NCI-H128 (cell line): Measurements from ENCODE around the gene HIRA.
"Not testable (repeated sequence)": the region's sequence is repeated elsewhere in the genome, so short reads cannot be mapped to it uniquely, and the experiment has no call there.

ENCODE experiments used
- DNase-seq: peaks from one replicate; lab custom pipeline; 2025; ENCODE audit not compliant: unreplicated experiment; lab: John Stamatoyannopoulos, UW

The HIRA gene

DNA sequence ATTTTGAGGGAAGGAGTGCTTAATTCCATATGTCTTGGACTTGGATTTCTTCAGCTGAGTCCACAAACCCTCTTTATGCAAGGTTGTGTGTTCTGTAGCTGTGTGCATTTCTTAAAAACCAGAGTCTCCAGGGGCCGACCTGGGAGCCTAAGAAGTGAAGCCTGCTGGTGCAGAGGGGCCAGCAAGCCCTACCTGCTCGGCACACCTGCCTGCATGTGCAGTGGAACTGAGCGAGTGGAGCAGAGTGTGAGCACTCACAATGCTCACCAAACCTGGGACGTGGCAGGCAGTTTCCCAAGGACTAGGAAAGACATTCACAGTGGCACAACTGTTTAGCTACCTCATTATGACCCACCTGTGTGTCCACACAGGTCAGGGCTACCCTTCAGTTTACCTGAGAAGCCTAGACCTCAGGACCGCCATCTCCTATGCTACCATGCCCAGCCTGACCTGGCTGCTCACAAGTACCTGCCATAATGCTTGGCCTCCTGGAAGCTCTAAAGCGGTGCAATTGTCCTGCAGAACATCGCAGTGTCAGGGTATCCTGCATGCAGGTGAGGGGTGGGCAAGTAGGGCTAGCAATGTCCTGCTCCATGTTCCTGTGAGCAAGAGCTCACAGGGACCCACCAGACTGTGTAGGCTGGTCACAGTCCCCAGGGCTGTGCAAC lies 12.1 kb upstream of the HIRA start:
- DNase-seq: no peak

DNA sequence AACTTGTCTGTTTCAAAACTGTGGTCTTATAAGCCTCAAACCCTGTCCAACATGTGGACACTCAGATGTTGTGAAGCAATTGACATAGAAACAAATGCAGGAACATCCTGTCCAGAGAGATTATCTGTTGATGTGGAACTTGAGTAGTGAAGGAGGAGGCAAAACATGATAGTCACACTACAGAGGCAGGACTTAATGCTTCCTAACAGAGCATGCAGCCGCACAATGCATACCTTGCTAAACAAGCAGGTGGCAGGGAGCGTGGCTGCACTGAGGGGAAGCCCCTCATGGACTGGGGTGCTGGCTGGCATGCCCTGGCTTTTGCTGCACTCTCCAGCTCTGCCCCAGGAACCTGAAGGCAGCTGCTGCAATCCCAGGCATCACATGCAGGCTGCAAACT lies 10.6 kb upstream of the HIRA start:
- no peak for DNase-seq

DNA sequence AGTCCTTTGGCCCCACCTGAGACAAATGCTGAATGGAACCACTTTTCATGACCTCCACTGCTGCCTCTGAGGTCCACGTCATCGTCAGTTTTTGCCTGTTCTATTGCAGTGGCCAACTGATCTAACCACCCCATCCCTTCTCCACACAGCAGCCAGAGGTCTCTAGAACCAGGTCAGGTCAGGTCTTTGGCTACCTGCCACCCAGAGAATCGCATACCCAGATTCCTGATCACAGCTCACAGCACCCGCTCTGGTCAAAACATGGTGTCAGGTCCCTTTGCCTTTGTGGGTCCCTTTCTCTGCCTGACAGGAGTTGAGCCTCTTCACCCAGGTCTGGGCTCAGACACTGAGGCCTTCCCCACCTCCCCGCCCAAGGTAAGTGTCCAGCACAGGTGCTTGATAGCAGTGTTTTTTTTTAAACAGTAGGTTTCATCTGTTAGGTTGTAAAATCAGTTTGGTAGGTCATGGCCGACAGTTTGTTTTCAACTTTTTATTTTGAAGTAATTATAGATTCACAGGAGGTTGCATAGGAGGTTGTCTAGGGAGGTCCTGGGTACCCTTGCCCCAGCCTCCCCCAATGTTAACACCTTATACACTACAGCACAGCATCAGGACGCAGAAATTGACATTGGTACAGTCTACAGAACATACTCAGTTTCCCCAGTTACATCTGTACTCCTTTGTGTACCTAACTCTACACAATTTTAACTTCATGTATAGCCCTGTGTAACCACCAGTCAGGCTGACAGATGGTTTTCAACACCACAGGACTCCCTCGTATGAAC lies 9.1 kb upstream of the HIRA start:
- no peak for DNase-seq

DNA sequence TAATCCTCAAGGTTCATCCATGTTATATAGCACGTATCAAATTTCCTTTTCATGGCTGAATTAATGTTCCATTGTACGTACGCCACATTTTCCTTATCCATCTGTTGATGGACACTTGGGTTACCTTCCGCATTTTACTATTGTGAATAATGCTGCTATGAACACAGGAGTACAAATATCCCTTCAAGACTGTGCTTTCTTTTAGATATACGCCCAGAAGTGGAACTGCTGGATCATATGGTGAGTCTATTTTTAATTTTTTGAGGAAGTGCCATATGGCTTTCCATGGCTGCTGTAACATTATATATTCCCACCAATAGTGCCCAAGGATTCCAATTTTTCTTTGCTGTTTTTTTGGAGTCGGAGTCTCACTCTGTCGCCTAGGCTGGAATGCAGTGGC lies 6.8 kb upstream of the HIRA start:
- DNase-seq: no peak

- DNase-seq: not testable (repeated sequence)
Measured at GRCh38 chr22:19436444-19437161, 5.1 kb upstream of the HIRA start.

GRCh38 chr22:19434829-19435580 lies 3.5 kb upstream of the HIRA start:
- no peak for DNase-seq

- no peak for DNase-seq
Measured at GRCh38 chr22:19434401-19434800, 2.9 kb upstream of the HIRA start.

DNA sequence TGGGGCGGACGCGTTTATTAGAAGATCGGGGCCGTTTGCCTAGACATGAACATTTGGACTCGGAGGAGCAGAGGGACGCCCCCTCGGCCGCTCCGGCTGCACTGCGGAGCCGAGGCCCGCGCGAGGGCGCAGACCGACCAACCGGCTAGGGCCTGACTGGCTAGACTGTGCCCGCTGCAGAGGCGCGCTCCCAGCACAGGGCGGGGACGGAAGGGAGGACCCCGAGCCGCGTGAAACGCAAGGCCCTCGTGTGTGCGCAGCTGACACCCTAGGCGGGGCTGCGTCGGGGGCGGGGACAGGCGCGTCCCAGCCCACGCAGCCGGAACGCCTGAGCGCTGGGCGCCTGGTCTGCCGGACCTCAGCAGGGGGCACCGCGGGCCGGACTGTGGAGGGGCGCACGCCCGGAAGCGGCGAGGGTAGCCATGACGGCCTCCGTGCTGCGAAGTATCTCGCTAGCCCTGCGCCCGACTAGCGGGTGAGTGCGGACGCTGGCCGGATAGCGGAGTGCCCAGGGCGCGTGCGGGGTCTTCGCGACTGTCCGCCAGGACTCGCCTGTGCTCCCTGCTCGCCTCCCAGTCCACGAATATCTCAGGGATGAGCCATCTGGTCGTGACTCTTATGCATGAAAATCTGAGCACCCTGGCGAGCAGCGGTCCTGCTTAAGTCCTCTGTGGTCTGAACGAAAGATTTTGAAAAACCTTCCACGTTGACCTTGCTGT lies 759 bp upstream of the HIRA start, which contains the start of gene MRPL40:
Gene MRPL40, plus strand, starts transcription at position 413 of the 719 bp plus-strand sequence. Its CDS starts 10 bp downstream, at position 423.
- peak; percentile 52 for DNase-seq

GRCh38 chr22:19430890-19431541 lies 517 bp downstream of the HIRA start:
- no peak for DNase-seq

DNA sequence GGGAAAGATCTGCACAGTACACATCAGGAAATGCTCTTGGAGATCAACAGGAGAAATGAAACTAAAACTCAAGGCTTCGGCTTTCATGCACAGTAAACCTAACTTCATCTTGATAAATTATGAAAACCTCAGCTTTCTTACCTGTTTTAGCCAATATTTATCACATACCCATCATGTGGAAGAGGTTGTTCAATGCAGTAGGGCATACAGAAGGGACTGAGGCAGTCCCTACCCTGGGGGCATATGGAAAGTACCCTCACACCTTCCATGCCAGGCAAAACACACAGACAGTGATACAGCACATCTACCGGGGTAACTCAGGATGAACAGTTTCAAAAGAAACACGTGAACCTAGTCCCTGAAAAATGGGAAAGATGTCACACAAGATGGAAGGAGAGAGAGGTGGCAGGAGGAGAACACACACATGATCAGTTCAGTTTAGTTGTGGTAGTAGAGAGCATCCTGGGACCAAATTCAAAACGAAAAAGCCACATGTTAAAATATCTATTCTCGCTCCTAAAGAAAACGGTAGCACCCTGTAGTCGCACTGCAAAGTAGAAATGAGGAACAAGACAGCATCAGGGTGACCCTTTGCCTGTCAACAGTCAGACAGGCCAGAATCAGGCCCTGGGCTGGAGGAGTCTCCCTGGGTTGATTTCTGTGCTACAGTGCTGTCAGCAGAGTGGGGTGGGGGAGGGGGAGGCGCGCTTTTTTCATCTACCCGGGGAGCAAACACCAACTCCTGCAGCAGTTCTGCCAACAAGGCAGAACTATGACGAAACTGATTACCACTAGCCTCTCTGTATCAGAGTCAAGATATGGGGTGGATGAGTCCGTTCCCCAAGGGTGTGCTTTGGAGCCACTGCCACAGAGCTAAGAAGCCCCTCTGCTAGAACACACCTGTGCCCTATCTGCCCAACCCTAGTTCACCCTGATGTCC lies 1.3 kb downstream of the HIRA start:
- no peak for DNase-seq

GRCh38 chr22:19424186-19424500 lies 7.4 kb downstream of the HIRA start:
- no peak for DNase-seq

DNA sequence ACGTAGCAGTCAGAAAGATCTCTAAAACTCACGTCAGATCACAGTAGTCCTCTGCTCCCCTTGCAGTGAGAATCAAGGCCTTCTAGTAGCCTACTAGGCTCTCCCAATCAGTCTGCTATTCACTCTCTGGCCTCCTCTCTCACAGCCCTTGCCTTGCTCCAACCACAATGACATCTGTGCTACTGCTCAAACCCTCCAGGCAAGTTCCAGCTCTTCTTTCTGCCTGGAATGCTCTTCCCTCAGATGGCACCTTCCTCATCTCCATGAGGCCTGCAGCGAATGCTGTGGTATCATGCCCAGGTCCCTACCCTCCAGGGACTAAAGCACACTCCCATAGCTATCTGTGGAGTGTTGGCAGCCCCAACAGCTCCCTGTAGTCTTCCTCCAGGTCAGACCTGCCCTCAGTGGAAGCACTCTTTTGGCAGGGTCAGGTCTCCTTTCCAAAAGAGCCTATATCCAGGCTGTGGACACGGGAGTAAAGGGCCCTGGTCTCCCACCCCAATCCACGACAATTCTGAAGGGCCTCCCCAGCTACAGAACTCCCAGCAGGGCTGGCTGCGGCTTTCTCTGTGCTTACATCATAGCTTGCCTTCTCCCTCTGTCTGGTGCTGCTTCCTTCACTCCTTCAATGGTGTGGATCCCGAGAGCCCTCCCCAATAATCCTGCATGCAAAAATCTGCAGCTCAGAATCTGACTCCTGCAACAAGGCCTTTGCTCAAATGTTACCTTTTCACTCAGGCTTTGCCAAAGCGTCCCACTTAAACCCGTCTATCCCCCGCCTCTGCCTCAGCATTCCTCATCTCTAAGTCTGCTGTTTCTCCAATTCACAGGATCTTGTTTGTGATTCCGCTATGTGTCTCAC lies 8.9 kb downstream of the HIRA start:
- DNase-seq: no peak

- DNase-seq: no peak
Measured at GRCh38 chr22:19420321-19420720, 11.2 kb downstream of the HIRA start.

GRCh38 chr22:19419464-19420178 lies 11.9 kb downstream of the HIRA start:
- no peak for DNase-seq

GRCh38 chr22:19419086-19419463 lies 12.5 kb downstream of the HIRA start:
- no peak for DNase-seq

- no peak for DNase-seq
Measured at GRCh38 chr22:19412923-19413322, 18.6 kb downstream of the HIRA start.

DNA sequence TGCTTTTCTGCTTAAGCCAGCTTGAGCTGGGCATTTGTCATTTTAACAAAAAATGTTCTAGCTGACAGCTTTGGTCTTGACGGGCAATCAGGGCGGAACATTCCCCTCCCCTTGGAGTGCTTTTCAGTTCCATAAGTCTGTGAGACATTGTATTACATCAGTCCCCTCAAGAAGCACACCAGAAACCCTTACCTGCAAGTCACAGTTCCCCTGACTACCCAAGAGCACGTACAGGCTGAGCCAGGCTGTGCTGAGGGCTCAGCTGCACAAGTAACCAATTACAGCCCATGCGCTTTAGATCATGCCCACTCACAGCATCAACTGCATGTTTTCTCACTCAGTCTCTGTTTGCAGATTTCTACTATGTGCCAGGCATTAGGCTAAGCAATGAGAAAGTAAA lies 19.1 kb downstream of the HIRA start:
- DNase-seq: no peak

GRCh38 chr22:19411690-19412045 lies 19.9 kb downstream of the HIRA start:
- DNase-seq: no peak
